ENCODE data around the gene ZBTB14.

DNA sequence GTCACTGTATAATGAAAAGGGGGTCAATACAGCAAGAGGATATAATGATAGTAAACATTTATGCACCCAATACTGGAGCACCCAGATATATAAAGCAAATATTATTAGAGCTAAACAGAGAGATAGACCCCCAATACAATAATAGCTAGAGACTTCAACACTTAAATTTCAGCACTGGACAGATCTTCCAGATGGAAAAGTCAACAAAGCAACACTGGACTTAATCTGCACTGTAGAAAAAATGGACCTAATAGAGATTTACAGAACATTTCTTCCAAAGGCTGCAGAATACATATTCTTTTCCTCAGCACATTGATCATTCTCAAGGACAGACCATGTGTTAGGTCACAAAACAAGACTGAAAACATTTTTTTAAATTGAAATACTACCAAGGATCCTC is 26.7 kb downstream of the ZBTB14 start:
- TF ChIP-seq EZH2phosphoT487 (IDR thresholded peaks at IDR 0.05; ENCODE audit: insufficient read depth, low read depth) (no peak), EZH2 (IDR thresholded peaks at IDR 0.05; ENCODE audit: insufficient read depth, poor library complexity, severe bottlenecking) (no peak)
